Loucy (cell line): ENCODE data around the gene SLC8B1.

Source experiments
- CTCF ChIP-seq: fragments of 200-600 bp; sonication (generic); conservative IDR thresholded peaks from 2 replicates; pipeline ENCODE4 v1.5.1; 2014; ENCODE audit warnings: mild to moderate bottlenecking, antibody characterized with exemption, low read length
- EZH2phosphoT487 ChIP-seq: fragments of 200-600 bp; IDR thresholded peaks from 2 replicates; pipeline ENCODE4 v1.6.1; 2018; ENCODE audit warnings: antibody characterized with exemption, mild to moderate bottlenecking, moderate library complexity, borderline replicate concordance

GRCh38 chr12:113310489-113310888 lies 24.4 kb downstream of the SLC8B1 start:
- TF ChIP-seq CTCF, result 0 out of 2 replicates have a peak, but pooled peaks have one; percentile 15
- TF ChIP-seq EZH2phosphoT487, result no peak
